ENCODE measurements around the gene LSAMP. TPM values are rescaled to one million over a fixed set of nuclear protein-coding genes. Genes with fewer than 3 reads are reported as not detected.
"Not testable (repeated sequence)": the region's sequence is repeated elsewhere in the genome, so short reads cannot be mapped to it uniquely, and the experiment has no call there.

LSAMP gene
- total and polyA plus RNA-seq, 4 experiments from 2014 or later: not detected

- Histone ChIP-seq H3K27ac (ENCODE audit: low read depth, low read length) (no peak overlapping the region), H3K27me3 (ENCODE audit: insufficient read depth, low read length) (no peaks in the 10 kb centered on the region), H3K36me3 (ENCODE audit: insufficient read depth, low read length) (no peaks in the 10 kb centered on the region), H3K4me1 (ENCODE audit: insufficient read depth, low read length) (no peaks in the 10 kb centered on the region), H3K9me3 (ENCODE audit: control insufficient read depth in 1 of 2, low read length in 2 of 2) (no peaks in the 10 kb centered on the region), H3K4me3 (ENCODE audit: low read length in 2 of 2) (no peak overlapping the region)
- Mint-ChIP-seq H3K36me3 (no peaks in the 10 kb centered on the region), H3K27me3 (peaks cover 0 to 3% of the 10 kb centered on the region in 2 donors), H3K9me3 (no peaks in the 10 kb centered on the region), H3K4me1 (no peaks in the 10 kb centered on the region), H3K4me3 (no peak overlapping the region), H3K27ac (no peak overlapping the region)
- DNase-seq: no peak
- ChIA-PET CTCF (ENCODE audit: partially characterized antibody) (interaction anchor here (1.4 kb wide), 1 partner anchor 23 kb away, joined by 3 read pairs; no protein-coding TSS in a partner anchor), POLR2A (ENCODE audit: partially characterized antibody) (no interaction called here)
- intact Hi-C loops (cut with micrococcal nuclease): no loop called here
Measured at GRCh38 chr3:115760716-115761115, 684.6 kb downstream of the LSAMP start.

- ChIA-PET CTCF (ENCODE audit: partially characterized antibody) (no interaction called here), POLR2A (ENCODE audit: partially characterized antibody) (no interaction called here)
- Mint-ChIP-seq H3K4me3 (no peak overlapping the region), H3K4me1 (no peaks in the 10 kb centered on the region), H3K9me3 (peaks cover 0 to 3% (median 0%) of the 10 kb centered on the region in 8 donors), H3K27me3 (peaks cover 0 to 9% of the 10 kb centered on the region in 2 donors), H3K36me3 (no peaks in the 10 kb centered on the region), H3K27ac (peak overlapping the region in 1 of 7 donors; percentile 30)
- intact Hi-C loops (cut with micrococcal nuclease): no loop called here
- H3K4me3 ChIP-seq (ENCODE audit: low read length in 2 of 2): no peak overlapping the region
- H3K27me3 ChIP-seq (ENCODE audit: insufficient read depth, low read length): no peaks in the 10 kb centered on the region
- H3K27ac ChIP-seq (ENCODE audit: low read depth, low read length): no peak overlapping the region
- H3K4me1 ChIP-seq (ENCODE audit: insufficient read depth, low read length): no peaks in the 10 kb centered on the region
- H3K9me3 ChIP-seq (ENCODE audit: control insufficient read depth in 1 of 2, low read length in 2 of 2): no peaks in the 10 kb centered on the region
- no peak for DNase-seq
- H3K36me3 ChIP-seq (ENCODE audit: insufficient read depth, low read length): no peaks in the 10 kb centered on the region
Measured at GRCh38 chr3:115758076-115758763, 687.1 kb downstream of the LSAMP start.

GRCh38 chr3:115752978-115753377, 692.3 kb downstream of the LSAMP start:
- H3K27me3 ChIP-seq (ENCODE audit: insufficient read depth, low read length); DNase-seq; intact Hi-C loops (cut with micrococcal nuclease); H3K9me3 Mint-ChIP-seq; H3K4me3 Mint-ChIP-seq; H3K9me3 ChIP-seq (ENCODE audit: control insufficient read depth in 1 of 2, low read length in 2 of 2); H3K27ac ChIP-seq (ENCODE audit: low read depth, low read length); H3K4me3 ChIP-seq (ENCODE audit: low read length in 2 of 2); H3K27ac Mint-ChIP-seq; H3K36me3 Mint-ChIP-seq; H3K36me3 ChIP-seq (ENCODE audit: insufficient read depth, low read length); H3K4me1 Mint-ChIP-seq; H3K4me1 ChIP-seq (ENCODE audit: insufficient read depth, low read length); CTCF ChIA-PET (ENCODE audit: partially characterized antibody); POLR2A ChIA-PET (ENCODE audit: partially characterized antibody): not testable (repeated sequence)
- H3K27me3 Mint-ChIP-seq: peaks cover 11 to 23% of the 10 kb centered on the region in 2 donors

All from CD4-positive, alpha-beta memory T cell (primary cell).